ENCODE measurements around the gene DDX25.

Gene DDX25

GRCh38 chr11:125892071-125892470, 12.2 kb upstream of the DDX25 start:
- no peak overlapping the region for H3K27ac ChIP-seq
- TF ChIP-seq CTCF (conservative IDR thresholded peaks at IDR 0.05) (no peak), ZFX (IDR thresholded peaks at IDR 0.05) (no peak)

GRCh38 chr11:125892994-125893393, 11.3 kb upstream of the DDX25 start:
- no peak overlapping the region for H3K27ac ChIP-seq
- TF ChIP-seq ZFX (IDR thresholded peaks at IDR 0.05), result no peak
- TF ChIP-seq CTCF (conservative IDR thresholded peaks at IDR 0.05), result no peak

GRCh38 chr11:125901872-125902271, 2.4 kb upstream of the DDX25 start:
- no peak for TF ChIP-seq CTCF (conservative IDR thresholded peaks at IDR 0.05)
- TF ChIP-seq ZFX (IDR thresholded peaks at IDR 0.05), result no peak
- peak overlapping the region; percentile 63 for H3K27ac ChIP-seq

GRCh38 chr11:125902277-125902926, 1.9 kb upstream of the DDX25 start:
- peak overlapping the region; percentile 63 for H3K27ac ChIP-seq
- no peak for TF ChIP-seq ZFX (IDR thresholded peaks at IDR 0.05)
- no peak for TF ChIP-seq CTCF (conservative IDR thresholded peaks at IDR 0.05)

DNA sequence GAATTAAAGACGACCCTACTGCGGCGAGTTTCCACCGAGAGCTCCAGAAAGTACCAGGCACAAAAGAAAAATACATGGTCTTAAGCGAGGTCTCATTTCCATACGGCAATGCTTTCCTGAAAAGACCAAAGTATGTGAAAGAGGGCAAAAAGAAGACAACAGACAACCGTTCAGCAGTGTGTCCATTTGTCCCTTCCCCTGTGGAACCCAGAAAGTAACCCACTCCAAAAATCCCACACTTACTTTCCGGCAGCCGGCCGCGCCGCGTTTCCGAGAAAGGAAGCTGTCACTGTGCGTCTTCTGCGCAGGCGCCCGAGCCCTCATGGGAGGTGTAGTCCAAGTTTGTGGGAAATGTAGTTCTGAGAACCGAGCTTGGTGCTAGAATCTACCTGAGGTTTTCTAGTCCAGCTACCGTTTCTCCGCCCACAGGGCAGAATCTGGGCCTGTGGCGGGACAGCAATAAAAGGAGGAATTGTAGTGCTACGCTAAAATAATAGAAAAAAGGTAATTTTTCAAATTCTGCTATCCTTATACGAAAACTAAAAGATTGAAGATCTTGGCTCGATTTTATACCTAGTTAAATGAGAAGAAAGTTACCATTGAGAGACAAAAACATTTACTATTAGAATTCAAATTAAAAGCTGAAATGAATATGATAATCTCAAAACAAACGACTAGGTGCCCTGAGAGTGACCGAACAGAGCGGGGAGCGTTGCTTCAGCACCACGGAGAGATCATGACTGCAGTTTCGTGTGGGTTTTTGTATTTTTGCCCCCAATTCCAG, 1.2 kb upstream of the DDX25 start, which contains the start of gene PUS3:
Gene PUS3 (minus strand): TSS at position 280 of the 784 bp plus-strand sequence. CDS start 6,922 bp downstream, outside the sequence.
- no peak for TF ChIP-seq CTCF (conservative IDR thresholded peaks at IDR 0.05)
- TF ChIP-seq ZFX (IDR thresholded peaks at IDR 0.05), result no peak
- peak within 1 kb of the TSS; percentile 63 for H3K27ac ChIP-seq

- TF ChIP-seq CTCF (conservative IDR thresholded peaks at IDR 0.05), result no peak
- no peak for TF ChIP-seq ZFX (IDR thresholded peaks at IDR 0.05)
- H3K27ac ChIP-seq, result no peak overlapping the region
Measured at GRCh38 chr11:125904678-125905077, 370 bp downstream of the DDX25 start.

DNA sequence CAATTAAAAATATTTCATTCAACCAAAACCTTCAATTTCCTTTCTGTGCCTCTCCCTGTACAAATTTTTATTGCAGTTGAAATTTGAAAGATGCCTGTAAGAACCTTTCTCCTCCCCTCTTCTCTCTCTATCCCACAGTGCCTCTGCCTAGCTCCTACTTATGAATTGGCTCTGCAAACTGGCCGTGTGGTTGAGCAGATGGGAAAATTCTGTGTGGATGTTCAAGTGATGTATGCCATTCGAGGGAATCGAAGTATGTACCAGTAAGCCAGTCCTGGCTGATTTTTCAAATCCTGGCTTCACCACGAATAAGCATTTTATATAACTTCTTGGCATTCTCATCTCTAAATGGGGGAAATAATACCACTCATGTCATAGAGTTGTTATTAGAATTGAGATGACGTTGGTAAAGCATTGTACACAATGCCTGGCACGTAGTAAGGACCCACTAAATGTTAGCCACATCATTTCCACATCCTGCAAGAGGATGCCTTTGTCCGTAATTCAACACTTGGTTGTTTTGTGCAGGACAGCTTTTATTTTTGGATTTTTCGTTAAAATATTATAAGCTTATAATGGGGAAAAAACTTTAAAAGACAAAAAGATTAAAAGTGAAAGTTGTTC, 6.0 kb downstream of the DDX25 start:
- no peak overlapping the region for H3K27ac ChIP-seq
- TF ChIP-seq CTCF (conservative IDR thresholded peaks at IDR 0.05) (no peak), ZFX (IDR thresholded peaks at IDR 0.05) (no peak)
